ENCODE results near the gene ULBP3.

GRCh38 chr6:150055131-150055530, 13.8 kb downstream of the ULBP3 start:
- no peak for TF ChIP-seq CTCF (IDR thresholded peaks at IDR 0.05)
- no peak for TF ChIP-seq EZH2phosphoT487 (IDR thresholded peaks at IDR 0.05)
- no peak for TF ChIP-seq EZH2 (IDR thresholded peaks at IDR 0.05)
